ENCODE data around the gene UBN2. TPM values are rescaled to one million over a fixed set of nuclear protein-coding genes. Genes with fewer than 3 reads are reported as not detected.

The UBN2 gene
- total RNA-seq, 1 donor from 2014 or later: 21.0 TPM

DNA sequence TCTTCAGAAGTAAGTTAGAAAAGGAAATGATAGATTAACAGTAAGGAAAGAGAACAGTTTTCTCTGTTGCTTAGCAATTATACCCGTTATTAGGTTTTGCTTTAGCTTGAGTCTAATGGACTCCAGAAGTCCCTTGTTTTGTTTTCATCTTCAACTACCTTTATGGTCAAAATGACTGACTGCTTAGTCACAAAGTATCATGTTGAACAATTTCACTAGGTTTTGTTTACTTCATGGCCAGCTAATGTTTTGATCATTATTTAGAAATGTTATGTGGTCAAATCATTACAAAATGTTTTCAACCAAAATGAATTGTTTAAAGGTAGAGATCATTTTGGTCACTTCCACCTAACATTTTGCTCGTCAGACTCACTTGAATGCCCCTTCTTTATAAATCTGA is 1.9 kb downstream of the UBN2 start:
- DNase-seq: no peak
- Mint-ChIP-seq H3K27me3 (no peaks in the 10 kb centered on the region), H3K36me3 (ENCODE audit: low read depth) (peaks cover 17% of the 10 kb centered on the region), H3K27ac (no peak overlapping the region), H3K9me3 (no peaks in the 10 kb centered on the region), H3K4me1 (peaks cover 20% of the 10 kb centered on the region), H3K4me3 (peak overlapping the region; percentile 89)
- ATAC-seq (ENCODE audit: low read depth): no peak
- POLR2A ChIA-PET: no interaction called here
- TF ChIP-seq, protein P1, sequence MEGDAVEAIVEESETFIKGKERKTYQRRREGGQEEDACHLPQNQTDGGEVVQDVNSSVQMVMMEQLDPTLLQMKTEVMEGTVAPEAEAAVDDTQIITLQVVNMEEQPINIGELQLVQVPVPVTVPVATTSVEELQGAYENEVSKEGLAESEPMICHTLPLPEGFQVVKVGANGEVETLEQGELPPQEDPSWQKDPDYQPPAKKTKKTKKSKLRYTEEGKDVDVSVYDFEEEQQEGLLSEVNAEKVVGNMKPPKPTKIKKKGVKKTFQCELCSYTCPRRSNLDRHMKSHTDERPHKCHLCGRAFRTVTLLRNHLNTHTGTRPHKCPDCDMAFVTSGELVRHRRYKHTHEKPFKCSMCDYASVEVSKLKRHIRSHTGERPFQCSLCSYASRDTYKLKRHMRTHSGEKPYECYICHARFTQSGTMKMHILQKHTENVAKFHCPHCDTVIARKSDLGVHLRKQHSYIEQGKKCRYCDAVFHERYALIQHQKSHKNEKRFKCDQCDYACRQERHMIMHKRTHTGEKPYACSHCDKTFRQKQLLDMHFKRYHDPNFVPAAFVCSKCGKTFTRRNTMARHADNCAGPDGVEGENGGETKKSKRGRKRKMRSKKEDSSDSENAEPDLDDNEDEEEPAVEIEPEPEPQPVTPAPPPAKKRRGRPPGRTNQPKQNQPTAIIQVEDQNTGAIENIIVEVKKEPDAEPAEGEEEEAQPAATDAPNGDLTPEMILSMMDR (IDR thresholded peaks at IDR 0.05): no peak
- intact Hi-C loops (cut with micrococcal nuclease): loop anchor here (5.0 kb wide), 1 partner anchor 1231 kb away; the partner anchor contains the start of gene CREB3L2
- CTCF ChIA-PET: interaction anchor here (1.5 kb wide), 1 partner anchor 158 kb away, joined by 4 read pairs; no protein-coding TSS in a partner anchor

DNA sequence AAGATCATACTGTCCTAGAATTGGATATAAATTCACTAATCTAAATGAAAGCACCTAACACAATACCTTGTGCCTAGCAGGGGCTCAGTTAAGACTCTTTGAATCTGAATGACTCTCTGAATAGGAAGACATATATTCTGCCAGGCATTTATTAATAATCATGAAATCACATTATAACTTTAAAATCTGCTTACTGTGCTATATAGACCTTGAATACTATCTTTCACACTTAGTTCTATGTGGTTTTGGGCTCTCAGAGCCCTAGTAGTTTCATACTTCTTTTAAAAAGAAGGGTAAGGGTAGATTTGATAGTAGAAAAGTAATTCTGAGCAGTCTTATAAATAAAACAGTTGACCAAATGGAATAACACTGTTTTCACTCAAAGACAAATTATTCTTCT is 10.2 kb downstream of the UBN2 start:
- Mint-ChIP-seq H3K4me3 (no peak overlapping the region), H3K36me3 (ENCODE audit: low read depth) (peaks cover 60% of the 10 kb centered on the region), H3K4me1 (no peaks in the 10 kb centered on the region), H3K27ac (no peak overlapping the region), H3K9me3 (no peaks in the 10 kb centered on the region), H3K27me3 (no peaks in the 10 kb centered on the region)
- DNase-seq: no peak
- ChIA-PET POLR2A (no interaction called here), CTCF (no interaction called here)
- intact Hi-C loops (cut with micrococcal nuclease): no loop called here
- TF ChIP-seq, protein P1 (IDR thresholded peaks at IDR 0.05): no peak
- ATAC-seq (ENCODE audit: low read depth): no peak

DNA sequence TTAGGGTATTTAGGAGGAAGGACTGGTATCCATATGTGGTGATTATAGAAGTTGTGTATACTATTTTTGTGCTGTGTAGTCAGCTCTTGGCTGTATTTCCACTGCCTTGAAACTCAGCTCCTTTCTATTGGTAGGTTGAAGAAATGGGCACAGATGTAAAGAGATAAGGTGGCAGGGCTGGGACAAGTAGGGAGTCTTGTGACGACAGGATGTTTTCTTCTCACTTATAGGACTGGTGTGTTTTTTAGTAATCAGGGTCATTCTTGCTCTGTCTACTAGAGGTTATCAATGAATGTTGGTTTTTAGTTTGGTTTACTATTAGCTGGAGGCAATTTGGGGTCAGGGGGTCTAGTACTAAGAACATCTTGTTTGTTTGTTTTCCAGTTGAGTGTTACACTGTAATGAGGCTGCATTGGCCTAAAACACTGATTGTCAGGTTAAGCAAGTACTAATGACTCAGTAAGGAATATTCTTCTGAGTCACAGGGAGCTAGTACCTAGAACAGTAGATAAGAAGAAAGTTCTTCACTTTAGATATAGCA is 11.8 kb downstream of the UBN2 start:
- no peak for DNase-seq
- intact Hi-C loops (cut with micrococcal nuclease): no loop called here
- Mint-ChIP-seq H3K4me1 (no peaks in the 10 kb centered on the region), H3K27me3 (no peaks in the 10 kb centered on the region), H3K9me3 (no peaks in the 10 kb centered on the region), H3K36me3 (ENCODE audit: low read depth) (peaks cover 66% of the 10 kb centered on the region), H3K27ac (no peak overlapping the region), H3K4me3 (no peak overlapping the region)
- TF ChIP-seq, protein P1 (IDR thresholded peaks at IDR 0.05): no peak
- ATAC-seq (ENCODE audit: low read depth): no peak
- ChIA-PET CTCF (no interaction called here), POLR2A (no interaction called here)

DNA sequence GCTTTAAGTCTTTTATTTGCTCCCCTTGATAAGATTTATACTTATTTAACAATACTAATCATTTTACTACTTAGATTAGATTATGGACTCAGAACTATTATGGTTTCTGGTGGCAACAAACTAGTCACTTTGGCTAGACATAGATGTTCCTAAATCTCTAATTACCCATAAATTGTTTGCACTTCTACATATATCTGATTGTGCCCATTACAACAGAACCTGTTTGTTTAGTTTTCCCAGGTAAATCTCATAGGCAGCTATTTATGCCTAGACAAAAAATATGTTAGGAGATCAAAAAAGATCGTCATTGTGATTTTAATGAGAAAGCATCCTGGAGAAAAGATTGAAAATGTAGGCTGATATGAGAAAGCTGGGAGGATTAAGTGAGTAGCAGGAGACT is 14.4 kb downstream of the UBN2 start:
- Mint-ChIP-seq H3K27me3 (no peaks in the 10 kb centered on the region), H3K4me1 (no peaks in the 10 kb centered on the region), H3K4me3 (no peak overlapping the region), H3K36me3 (ENCODE audit: low read depth) (peaks cover 69% of the 10 kb centered on the region), H3K9me3 (no peaks in the 10 kb centered on the region), H3K27ac (no peak overlapping the region)
- no peak for ATAC-seq (ENCODE audit: low read depth)
- intact Hi-C loops (cut with micrococcal nuclease): no loop called here
- CTCF ChIA-PET: no interaction called here
- POLR2A ChIA-PET: no interaction called here
- TF ChIP-seq, protein P1 (IDR thresholded peaks at IDR 0.05): no peak
- DNase-seq: no peak

DNA sequence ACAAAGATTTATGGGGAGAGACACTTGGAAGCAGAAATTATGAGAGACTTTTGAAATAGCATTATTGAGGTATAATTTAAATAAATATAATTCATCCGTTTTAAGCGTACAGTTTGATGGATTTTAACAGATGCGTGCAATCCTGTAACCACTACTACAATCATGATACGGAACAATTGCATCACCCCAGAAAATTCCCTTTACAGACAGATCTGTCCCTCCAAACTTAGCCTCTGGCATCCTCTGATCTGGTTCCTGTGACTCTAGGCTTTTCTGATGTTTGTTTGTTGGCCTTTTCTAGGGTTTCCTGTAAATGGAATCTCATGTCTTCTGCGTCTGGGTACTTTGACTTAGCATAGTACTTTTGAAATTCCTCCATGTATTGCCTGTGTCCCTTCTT is 15.5 kb downstream of the UBN2 start:
- ChIA-PET POLR2A (no interaction called here), CTCF (no interaction called here)
- Mint-ChIP-seq H3K4me3 (no peak overlapping the region), H3K27ac (no peak overlapping the region), H3K4me1 (no peaks in the 10 kb centered on the region), H3K27me3 (no peaks in the 10 kb centered on the region), H3K36me3 (ENCODE audit: low read depth) (peaks cover 66% of the 10 kb centered on the region), H3K9me3 (no peaks in the 10 kb centered on the region)
- intact Hi-C loops (cut with micrococcal nuclease): no loop called here
- DNase-seq (no peak), ATAC-seq (ENCODE audit: low read depth) (no peak)
- TF ChIP-seq, protein P1 (IDR thresholded peaks at IDR 0.05): no peak
